GM12865 (cell line): ENCODE measurements around the gene ADAMTSL2.

Experiments
- DNase-seq: peaks from one replicate; pipeline ENCODE4 v3.0.0; 2010; ENCODE audit warnings: low read depth
- H3K4me3 ChIP-seq: 2 replicates; pipeline ENCODE4 v1.5.1; 2011; ENCODE audit warnings: mild to moderate bottlenecking, low read depth, low read length, control low read depth
- TF ChIP-seq, protein P1 (sequence below): IDR thresholded peaks from 2 replicates; pipeline ENCODE4 v1.5.1; 2011; ENCODE audit warnings: low read length, control low read depth, low read depth, inconsistent platforms; ENCODE audit not compliant: insufficient read depth; ENCODE audit errors: missing control alignments

ADAMTSL2 gene

DNA sequence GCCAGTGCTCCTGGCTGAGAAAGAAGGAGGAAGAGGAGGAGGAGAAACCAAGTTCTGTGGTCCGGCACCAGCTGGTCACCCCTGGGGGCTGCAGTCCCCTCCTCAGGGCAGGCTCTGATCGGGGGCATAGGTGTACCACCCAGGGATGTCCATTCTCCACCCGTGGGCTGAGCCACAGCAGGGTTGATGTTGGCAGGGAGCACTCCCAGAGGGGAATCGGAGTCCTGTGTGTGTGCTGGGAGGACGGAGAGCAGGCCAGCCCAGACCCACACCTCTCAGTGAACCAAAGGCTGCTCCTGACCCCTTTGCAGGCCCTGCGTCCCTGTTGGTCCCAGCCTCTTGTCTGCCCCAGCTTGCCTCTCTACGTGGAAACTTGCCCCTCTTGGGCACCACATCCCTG is 4.6 kb upstream of the ADAMTSL2 start:
- no peak for DNase-seq
- H3K4me3 ChIP-seq, result no peak overlapping the region
- TF ChIP-seq, protein P1, sequence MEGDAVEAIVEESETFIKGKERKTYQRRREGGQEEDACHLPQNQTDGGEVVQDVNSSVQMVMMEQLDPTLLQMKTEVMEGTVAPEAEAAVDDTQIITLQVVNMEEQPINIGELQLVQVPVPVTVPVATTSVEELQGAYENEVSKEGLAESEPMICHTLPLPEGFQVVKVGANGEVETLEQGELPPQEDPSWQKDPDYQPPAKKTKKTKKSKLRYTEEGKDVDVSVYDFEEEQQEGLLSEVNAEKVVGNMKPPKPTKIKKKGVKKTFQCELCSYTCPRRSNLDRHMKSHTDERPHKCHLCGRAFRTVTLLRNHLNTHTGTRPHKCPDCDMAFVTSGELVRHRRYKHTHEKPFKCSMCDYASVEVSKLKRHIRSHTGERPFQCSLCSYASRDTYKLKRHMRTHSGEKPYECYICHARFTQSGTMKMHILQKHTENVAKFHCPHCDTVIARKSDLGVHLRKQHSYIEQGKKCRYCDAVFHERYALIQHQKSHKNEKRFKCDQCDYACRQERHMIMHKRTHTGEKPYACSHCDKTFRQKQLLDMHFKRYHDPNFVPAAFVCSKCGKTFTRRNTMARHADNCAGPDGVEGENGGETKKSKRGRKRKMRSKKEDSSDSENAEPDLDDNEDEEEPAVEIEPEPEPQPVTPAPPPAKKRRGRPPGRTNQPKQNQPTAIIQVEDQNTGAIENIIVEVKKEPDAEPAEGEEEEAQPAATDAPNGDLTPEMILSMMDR, result no peak

DNA sequence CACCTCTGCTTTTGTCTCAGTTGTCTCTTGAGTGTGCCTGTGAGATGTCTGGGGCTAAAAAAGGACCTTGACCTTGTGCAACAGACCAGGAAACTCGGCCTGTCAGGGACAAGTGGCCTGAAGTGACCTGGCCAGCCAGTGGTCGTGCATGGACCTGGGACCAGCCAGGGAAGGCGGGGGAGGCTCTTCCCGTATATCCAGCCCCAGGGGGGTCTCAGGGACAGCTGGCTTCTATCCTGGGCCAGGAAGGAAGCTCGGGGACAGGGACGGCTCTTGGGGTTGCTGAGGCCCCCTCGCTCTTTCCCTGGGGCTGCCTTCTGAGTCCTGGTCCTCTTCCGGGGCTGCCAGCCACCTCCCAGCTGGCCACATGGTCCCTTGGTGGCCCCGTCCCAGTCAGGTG is 3.2 kb upstream of the ADAMTSL2 start:
- H3K4me3 ChIP-seq, result no peak overlapping the region
- TF ChIP-seq, protein P1, result no peak
- DNase-seq, result no peak

DNA sequence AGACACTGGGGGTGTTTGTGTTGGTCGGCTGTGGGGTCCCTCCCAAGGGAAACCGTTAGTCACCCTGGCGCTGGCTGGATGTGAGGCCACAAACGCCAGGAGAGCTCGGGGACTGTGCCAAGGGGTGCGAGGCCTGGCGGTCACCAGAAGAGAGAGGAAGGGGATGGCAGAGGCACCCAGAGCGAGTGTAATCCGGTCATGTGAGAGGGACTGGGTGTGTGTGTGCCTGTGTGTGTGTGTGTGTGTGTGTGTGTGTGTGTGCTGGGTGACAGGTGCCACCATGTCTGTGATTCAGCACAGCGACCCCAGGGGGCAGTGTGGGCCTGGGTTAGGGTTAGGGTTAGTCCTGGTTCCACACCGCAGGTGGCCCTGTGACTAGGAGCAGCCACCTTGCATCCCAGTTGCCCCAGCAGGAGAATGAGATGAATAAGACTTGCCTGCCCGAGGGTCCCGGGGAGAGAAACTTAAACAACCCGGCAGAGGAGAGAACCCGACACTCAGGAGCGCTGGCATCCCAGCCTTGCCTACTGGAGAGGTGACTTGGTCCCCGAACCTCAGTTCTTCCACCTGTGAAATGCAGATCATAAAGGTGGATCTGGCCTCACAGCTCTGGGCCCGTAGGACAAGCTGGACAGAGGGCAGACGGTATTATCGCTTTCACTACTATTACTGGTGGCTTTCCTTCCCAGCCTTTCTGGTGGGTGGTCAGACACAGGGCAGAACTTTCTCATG is 1.4 kb upstream of the ADAMTSL2 start:
- TF ChIP-seq, protein P1, result peak; percentile 64
- DNase-seq, result peak; percentile 78
- H3K4me3 ChIP-seq, result no peak overlapping the region

DNA sequence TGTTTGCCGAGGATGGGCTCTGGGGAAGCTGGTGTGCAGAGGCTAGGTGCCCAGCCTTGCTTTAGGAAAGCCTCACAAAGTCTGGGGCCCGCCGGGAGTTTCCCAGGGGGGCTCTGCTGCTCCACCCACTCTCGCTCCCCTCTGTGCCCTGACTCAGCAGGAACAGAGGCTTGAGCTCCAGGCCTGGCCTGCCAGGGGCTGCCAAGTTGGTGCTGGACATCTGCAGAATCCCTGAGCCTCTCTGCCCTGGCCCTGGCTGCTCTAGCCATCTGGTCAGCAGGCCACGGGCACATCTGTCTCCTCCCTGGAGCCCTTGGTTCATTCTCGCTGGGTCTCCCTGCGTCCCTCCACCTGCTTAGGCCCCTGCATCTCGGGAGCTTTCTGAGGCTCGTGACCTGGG is 647 bp upstream of the ADAMTSL2 start:
- H3K4me3 ChIP-seq, result no peak overlapping the region
- TF ChIP-seq, protein P1, result no peak
- DNase-seq, result no peak

DNA sequence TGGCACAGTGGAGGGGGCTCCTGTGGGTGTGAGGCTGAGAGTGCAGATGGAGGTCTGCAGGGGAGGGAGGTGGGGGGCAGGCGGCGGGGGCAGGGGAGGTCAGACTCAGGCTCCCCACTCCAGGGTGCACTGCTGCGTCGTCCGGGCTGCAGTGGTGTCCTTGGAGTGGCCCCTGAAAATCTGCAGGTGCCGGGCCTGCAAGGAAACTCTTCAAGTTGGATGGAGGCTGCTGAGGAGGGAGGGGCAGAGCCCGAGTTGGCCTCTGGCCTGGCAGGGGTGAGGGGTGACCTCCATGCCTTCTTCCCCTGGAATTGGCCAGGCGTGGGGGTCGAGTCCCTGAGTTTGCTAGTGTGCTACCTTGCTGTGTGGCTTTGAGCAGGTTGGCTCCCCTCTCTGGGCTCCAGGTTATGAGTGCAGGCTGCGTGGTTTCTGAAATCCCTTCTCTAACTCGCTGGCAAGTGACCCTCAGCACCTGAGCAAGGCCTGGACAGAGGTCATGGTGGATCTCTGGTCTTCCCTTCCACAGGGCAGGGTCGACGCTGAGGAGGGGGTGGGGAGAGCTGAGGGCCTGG is 888 bp downstream of the ADAMTSL2 start:
- H3K4me3 ChIP-seq, result no peak overlapping the region
- TF ChIP-seq, protein P1, result no peak
- DNase-seq, result no peak

DNA sequence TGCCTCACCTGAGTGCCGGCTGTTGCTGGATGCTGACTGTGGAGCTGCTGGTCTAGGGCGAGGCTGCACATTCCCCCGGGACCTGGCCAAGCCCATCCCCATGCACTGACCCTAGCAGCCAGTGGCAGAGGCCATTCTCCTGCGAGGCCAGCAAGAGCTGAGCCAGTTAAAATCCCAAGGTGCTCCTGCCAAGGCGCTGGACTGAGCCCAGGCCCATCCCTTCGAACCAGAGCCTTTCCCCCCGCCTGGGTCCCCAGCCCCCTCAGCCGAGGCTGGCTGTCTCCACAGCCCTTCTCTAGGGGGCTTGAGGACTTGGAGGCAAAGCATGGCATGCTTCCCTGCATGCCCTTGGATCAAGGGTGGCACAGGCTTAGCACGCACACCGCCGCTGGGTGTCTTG is 1.6 kb downstream of the ADAMTSL2 start:
- no peak for DNase-seq
- no peak overlapping the region for H3K4me3 ChIP-seq
- TF ChIP-seq, protein P1, result no peak

DNA sequence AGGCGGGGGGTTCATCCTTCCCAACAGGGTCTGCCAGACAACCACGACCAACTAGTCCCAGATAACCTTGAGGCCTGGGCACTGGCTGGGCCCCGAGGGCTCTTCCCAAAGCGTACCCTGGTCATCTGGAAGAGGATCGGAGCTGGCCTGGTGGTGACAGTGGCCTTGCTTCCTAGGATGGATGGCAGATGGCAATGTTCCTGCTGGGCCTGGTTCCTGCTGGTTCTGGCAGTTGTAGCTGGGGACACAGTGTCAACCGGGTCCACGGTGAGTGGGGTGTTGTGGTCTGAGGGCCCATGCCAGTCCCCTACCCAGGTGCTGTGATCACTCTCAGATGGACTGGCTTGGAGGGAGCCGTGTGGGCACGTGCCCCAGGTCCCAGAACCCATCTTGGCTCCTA is 2.0 kb downstream of the ADAMTSL2 start:
- TF ChIP-seq, protein P1, result no peak
- DNase-seq, result no peak
- no peak overlapping the region for H3K4me3 ChIP-seq
